Adrenal gland (tissue), 5 donors: ENCODE data around the gene PDXDC1.
"Not testable (repeated sequence)": the region's sequence is repeated elsewhere in the genome, so short reads cannot be mapped to it uniquely, and the experiment has no call there.

Source experiments
- POLR2A ChIP-seq, 2 donors: fragments of 450-650 bp; IDR thresholded peaks; one replicate each; pipeline ENCODE4 v1.6.1; 2017; ENCODE audit warnings: antibody characterized with exemption in 2 of 2, mild to moderate bottlenecking in 2 of 2, moderate library complexity in 1 of 2
- TF ChIP-seq, protein P1 (sequence below), 6 experiments: fragments of 450-650 bp in 4 of 6; fragments of 200-600 bp in 2 of 6; sonication (generic) in 1 of 6; IDR thresholded peaks; 1 replicate in 5 of 6; 2 replicates in 1 of 6; pipeline versions ENCODE4 v1.5.1 to v1.8.0; 2016 to 2021; ENCODE audit warnings: antibody characterized with exemption in 6 of 6, mild to moderate bottlenecking in 2 of 6, moderate library complexity in 1 of 6
- donor health status: DM: no; HTN: no; CAD: no.

GRCh38 chr16:15027503-15028344 lies 52.9 kb downstream of the PDXDC1 start:
- TF ChIP-seq POLR2A (IDR thresholded peaks at IDR 0.05): not testable (repeated sequence)
- TF ChIP-seq, protein P1, sequence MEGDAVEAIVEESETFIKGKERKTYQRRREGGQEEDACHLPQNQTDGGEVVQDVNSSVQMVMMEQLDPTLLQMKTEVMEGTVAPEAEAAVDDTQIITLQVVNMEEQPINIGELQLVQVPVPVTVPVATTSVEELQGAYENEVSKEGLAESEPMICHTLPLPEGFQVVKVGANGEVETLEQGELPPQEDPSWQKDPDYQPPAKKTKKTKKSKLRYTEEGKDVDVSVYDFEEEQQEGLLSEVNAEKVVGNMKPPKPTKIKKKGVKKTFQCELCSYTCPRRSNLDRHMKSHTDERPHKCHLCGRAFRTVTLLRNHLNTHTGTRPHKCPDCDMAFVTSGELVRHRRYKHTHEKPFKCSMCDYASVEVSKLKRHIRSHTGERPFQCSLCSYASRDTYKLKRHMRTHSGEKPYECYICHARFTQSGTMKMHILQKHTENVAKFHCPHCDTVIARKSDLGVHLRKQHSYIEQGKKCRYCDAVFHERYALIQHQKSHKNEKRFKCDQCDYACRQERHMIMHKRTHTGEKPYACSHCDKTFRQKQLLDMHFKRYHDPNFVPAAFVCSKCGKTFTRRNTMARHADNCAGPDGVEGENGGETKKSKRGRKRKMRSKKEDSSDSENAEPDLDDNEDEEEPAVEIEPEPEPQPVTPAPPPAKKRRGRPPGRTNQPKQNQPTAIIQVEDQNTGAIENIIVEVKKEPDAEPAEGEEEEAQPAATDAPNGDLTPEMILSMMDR (IDR thresholded peaks at IDR 0.05): not testable (repeated sequence)
